BLaER1 treated with 17β-estradiol and CSF1 and Interleukin-3, amounts not matched to agents 10 nM and 100 nM (cell line): Measurements from ENCODE around the gene AMMECR1.
"Not testable (repeated sequence)": the region's sequence is repeated elsewhere in the genome, so short reads cannot be mapped to it uniquely, and the experiment has no call there.

Experiments
- H3K27ac ChIP-seq, 11 experiments: shearing (Covaris generic); formaldehyde crosslinking; 2 replicates each; pipeline ENCODE4 v1.8.1; 2022
- H3K27me3 ChIP-seq, 11 experiments: shearing (Covaris generic); formaldehyde crosslinking; 2 replicates each; pipeline ENCODE4 v1.8.1; 2022
- H3K36me3 ChIP-seq, 11 experiments: shearing (Covaris generic); formaldehyde crosslinking; 2 replicates each; pipeline ENCODE4 v1.8.1; 2022
- H3K4me1 ChIP-seq, 10 experiments: shearing (Covaris generic); formaldehyde crosslinking; 2 replicates each; pipeline ENCODE4 v1.8.1; 2022
- H3K4me2 ChIP-seq, 11 experiments: shearing (Covaris generic); formaldehyde crosslinking; 2 replicates each; pipeline ENCODE4 v1.8.1; 2022
- H3K4me3 ChIP-seq, 10 experiments: shearing (Covaris generic); formaldehyde crosslinking; 2 replicates each; pipeline ENCODE4 v1.8.1; 2022
- H3K9ac ChIP-seq, 11 experiments: shearing (Covaris generic); formaldehyde crosslinking; 2 replicates each; pipeline ENCODE4 v1.8.1; 2022
- H3K9me3 ChIP-seq, 11 experiments: shearing (Covaris generic); formaldehyde crosslinking; replicated peaks in 1 of 11; 2 replicates each; pipeline ENCODE4 v1.8.1; 2022
- H4K20me1 ChIP-seq, 11 experiments: shearing (Covaris generic); formaldehyde crosslinking; 2 replicates each; pipeline ENCODE4 v1.8.1; 2022
- Cebpa-rat ChIP-seq, 11 experiments: shearing (Covaris generic); IDR thresholded peaks; 2 replicates each; pipeline ENCODE4 v1.8.1; 2022

The AMMECR1 gene

GRCh38 chrX:110241816-110242215, 76.1 kb downstream of the AMMECR1 start:
- Histone ChIP-seq H3K27me3 (peaks cover 68 to 100% (median 98%) of the 10 kb centered on the region in 11 experiments), H3K4me1 (no peaks in the 10 kb centered on the region), H3K9me3 (peaks cover 0 to 5% (median 0%) of the 10 kb centered on the region in 11 experiments; a peak in 6 of 22 replicates), H3K4me2 (no peak overlapping the region), H3K4me3 (no peak overlapping the region), H3K36me3 (no peaks in the 10 kb centered on the region), H3K9ac (no peak overlapping the region), H3K27ac (no peak overlapping the region), H4K20me1 (peaks cover 0 to 14% (median 0%) of the 10 kb centered on the region in 11 experiments; a peak in 3 of 22 replicates)
- TF ChIP-seq Cebpa-rat (IDR thresholded peaks at IDR 0.05): no peak

GRCh38 chrX:110238259-110238658, 79.6 kb downstream of the AMMECR1 start:
- not testable (repeated sequence) for H3K36me3 ChIP-seq, H3K4me1 ChIP-seq, H4K20me1 ChIP-seq, H3K4me3 ChIP-seq, H3K4me2 ChIP-seq, H3K27ac ChIP-seq, H3K9ac ChIP-seq
- Histone ChIP-seq H3K9me3 (peaks cover 10 to 34% (median 19%) of the 10 kb centered on the region in 11 experiments; a peak in 19 of 22 replicates), H3K27me3 (peaks cover 47 to 79% (median 73%) of the 10 kb centered on the region in 11 experiments)

GRCh38 chrX:110231485-110231884, 86.4 kb downstream of the AMMECR1 start:
- Histone ChIP-seq H3K27me3 (peaks cover 39 to 66% (median 51%) of the 10 kb centered on the region in 11 experiments), H3K9me3 (peaks cover 31 to 67% (median 44%) of the 10 kb centered on the region in 11 experiments; a peak in 21 of 22 replicates)
- not testable (repeated sequence) for H3K27ac ChIP-seq, H3K4me2 ChIP-seq, H4K20me1 ChIP-seq, H3K4me3 ChIP-seq, H3K4me1 ChIP-seq, H3K9ac ChIP-seq, H3K36me3 ChIP-seq

GRCh38 chrX:110229497-110230111, 88.3 kb downstream of the AMMECR1 start:
- H3K4me2 ChIP-seq: not testable (repeated sequence)

GRCh38 chrX:110228453-110228852, 89.4 kb downstream of the AMMECR1 start:
- H3K4me2 ChIP-seq: no peak overlapping the region
- H3K36me3 ChIP-seq: peaks cover 0 to 10% (median 0%) of the 10 kb centered on the region in 11 experiments; a peak in 1 of 22 replicates
- H3K4me1 ChIP-seq: peaks cover 0 to 9% (median 0%) of the 10 kb centered on the region in 10 experiments; a peak in 1 of 20 replicates
- H3K9ac ChIP-seq: no peak overlapping the region
- H3K27ac ChIP-seq: no peak overlapping the region
- H3K9me3 ChIP-seq: peaks cover 13 to 40% (median 30%) of the 10 kb centered on the region in 11 experiments; a peak in 20 of 22 replicates
- TF ChIP-seq Cebpa-rat (IDR thresholded peaks at IDR 0.05): no peak
- peaks cover 67 to 85% (median 75%) of the 10 kb centered on the region in 11 experiments for H3K27me3 ChIP-seq
- no peak overlapping the region for H3K4me3 ChIP-seq
- peaks cover 0 to 8% (median 0%) of the 10 kb centered on the region in 11 experiments; a peak in 2 of 22 replicates for H4K20me1 ChIP-seq

More at GRCh38 chrX:110229497-110230111, 88.3 kb downstream of the AMMECR1 start:
- H4K20me1 ChIP-seq, H3K36me3 ChIP-seq, H3K4me3 ChIP-seq, H3K27ac ChIP-seq, H3K4me1 ChIP-seq, H3K9ac ChIP-seq: not testable (repeated sequence)
- Histone ChIP-seq H3K9me3 (peaks cover 17 to 51% (median 33%) of the 10 kb centered on the region in 11 experiments; a peak in 20 of 22 replicates), H3K27me3 (peaks cover 55 to 73% (median 64%) of the 10 kb centered on the region in 11 experiments)

- Histone ChIP-seq H3K36me3 (peaks cover 0 to 10% (median 0%) of the 10 kb centered on the region in 11 experiments; a peak in 1 of 22 replicates), H3K27me3 (peaks cover 71 to 87% (median 84%) of the 10 kb centered on the region in 11 experiments), H3K4me1 (peaks cover 0 to 9% (median 0%) of the 10 kb centered on the region in 10 experiments; a peak in 1 of 20 replicates), H3K4me3 (no peak overlapping the region), H3K9me3 (peaks cover 5 to 28% (median 21%) of the 10 kb centered on the region in 11 experiments; a peak in 17 of 22 replicates), H3K9ac (no peak overlapping the region), H3K4me2 (no peak overlapping the region), H3K27ac (no peak overlapping the region), H4K20me1 (peaks cover 0 to 8% (median 0%) of the 10 kb centered on the region in 11 experiments; a peak in 3 of 22 replicates)
- no peak for TF ChIP-seq Cebpa-rat (IDR thresholded peaks at IDR 0.05)
These were observed 91.0 kb downstream of the AMMECR1 start for GRCh38 chrX:110226931-110227330.

- Histone ChIP-seq H4K20me1 (peaks cover 0 to 8% (median 0%) of the 10 kb centered on the region in 11 experiments; a peak in 3 of 22 replicates), H3K9me3 (peaks cover 0 to 9% (median 6%) of the 10 kb centered on the region in 11 experiments; a peak in 8 of 22 replicates), H3K9ac (no peak overlapping the region), H3K4me1 (peaks cover 0 to 9% (median 0%) of the 10 kb centered on the region in 10 experiments; a peak in 1 of 20 replicates), H3K36me3 (peaks cover 0 to 4% (median 0%) of the 10 kb centered on the region in 11 experiments; a peak in 1 of 22 replicates), H3K27me3 (peaks cover 81 to 92% (median 90%) of the 10 kb centered on the region in 11 experiments), H3K4me2 (no peak overlapping the region), H3K27ac (no peak overlapping the region), H3K4me3 (no peak overlapping the region)
- no peak for TF ChIP-seq Cebpa-rat (IDR thresholded peaks at IDR 0.05)
These were observed 92.8 kb downstream of the AMMECR1 start for GRCh38 chrX:110224926-110225617.

GRCh38 chrX:110222497-110223257, 95.2 kb downstream of the AMMECR1 start:
- Histone ChIP-seq H3K4me1 (peaks cover 0 to 4% (median 3%) of the 10 kb centered on the region in 10 experiments; a peak in 9 of 20 replicates), H3K36me3 (no peaks in the 10 kb centered on the region), H4K20me1 (peaks cover 0 to 3% (median 0%) of the 10 kb centered on the region in 11 experiments; a peak in 2 of 22 replicates), H3K4me2 (no peak overlapping the region), H3K27me3 (peaks cover 74 to 89% (median 86%) of the 10 kb centered on the region in 11 experiments), H3K27ac (no peak overlapping the region), H3K9ac (no peak overlapping the region), H3K9me3 (no peaks in the 10 kb centered on the region; a peak in 1 of 22 replicates), H3K4me3 (no peak overlapping the region)
- no peak for TF ChIP-seq Cebpa-rat (IDR thresholded peaks at IDR 0.05)
